Muscle of back (tissue), 11 donors: ENCODE data around the gene PIGK. TPM values are rescaled to one million over a fixed set of nuclear protein-coding genes. Genes with fewer than 3 reads are reported as not detected.
"Not testable (repeated sequence)": the region's sequence is repeated elsewhere in the genome, so short reads cannot be mapped to it uniquely, and the experiment has no call there.

Experiments used
- DNase-seq, 3 donors: peaks; one replicate each; pipeline versions ENCODE4 v3.0.0 to v3.0.0-alpha.2; 2013
- polyA plus RNA-seq, 10 donors: library from polyadenylated mRNA; unstranded; fragments of 120-200 nt; gene quantifications; one replicate each; pipeline ENCODE4 v1.2.1, GENCODE V29; 2013; ENCODE audit not compliant: insufficient read length in 10 of 10

Gene PIGK
- polyA plus RNA-seq, 10 donors: 24.5 to 36.6 (median 29.3) TPM

GRCh38 chr1:77200806-77201205 is 18.4 kb downstream of the PIGK start:
- no peak for DNase-seq

GRCh38 chr1:77200293-77200692 is 18.9 kb downstream of the PIGK start:
- no peak for DNase-seq

GRCh38 chr1:77197351-77197750 is 21.9 kb downstream of the PIGK start:
- DNase-seq: no peak

GRCh38 chr1:77193951-77194350 is 25.3 kb downstream of the PIGK start:
- no peak for DNase-seq

GRCh38 chr1:77188770-77189169 is 30.5 kb downstream of the PIGK start:
- no peak for DNase-seq

- DNase-seq: not testable (repeated sequence)
These were observed 32.3 kb downstream of the PIGK start for GRCh38 chr1:77186907-77187306.

- DNase-seq: no peak
These were observed 37.1 kb downstream of the PIGK start for GRCh38 chr1:77182083-77182482.

GRCh38 chr1:77179632-77180031 is 39.6 kb downstream of the PIGK start:
- no peak for DNase-seq

- no peak for DNase-seq
These were observed 43.9 kb downstream of the PIGK start for GRCh38 chr1:77175230-77175844.

- DNase-seq: peak; percentile 32 to 71 (median 67)
These were observed 48.5 kb downstream of the PIGK start for GRCh38 chr1:77170687-77171086.

- DNase-seq: no peak
These were observed 50.9 kb downstream of the PIGK start for GRCh38 chr1:77168358-77168757.

GRCh38 chr1:77164434-77164944 is 54.7 kb downstream of the PIGK start:
- DNase-seq: no peak

- DNase-seq: not testable (repeated sequence)
These were observed 59.5 kb downstream of the PIGK start for GRCh38 chr1:77159706-77160105.

- DNase-seq: no peak
These were observed 63.0 kb downstream of the PIGK start for GRCh38 chr1:77156214-77156613.

- DNase-seq: no peak
These were observed 73.0 kb downstream of the PIGK start for GRCh38 chr1:77146270-77146669.

GRCh38 chr1:77143529-77144121 is 75.6 kb downstream of the PIGK start:
- peak in 2 of 3 donors; percentile 7 to 23 for DNase-seq

- peak in 1 of 3 donors; percentile 4 for DNase-seq
These were observed 79.8 kb downstream of the PIGK start for GRCh38 chr1:77139389-77139788.

GRCh38 chr1:77134359-77134758 is 84.9 kb downstream of the PIGK start:
- no peak for DNase-seq

- DNase-seq: no peak
These were observed 85.4 kb downstream of the PIGK start for GRCh38 chr1:77133731-77134358.

- peak; percentile 49 to 72 (median 57) for DNase-seq
These were observed 92.9 kb downstream of the PIGK start for GRCh38 chr1:77126307-77126706.

GRCh38 chr1:77121503-77121902 is 97.7 kb downstream of the PIGK start:
- no peak for DNase-seq

GRCh38 chr1:77120950-77121349 is 98.3 kb downstream of the PIGK start:
- peak in 2 of 3 donors; percentile 10 to 22 for DNase-seq

GRCh38 chr1:77118712-77119111 is 100.5 kb downstream of the PIGK start:
- no peak for DNase-seq
